GM21515 (cell line): ENCODE measurements around the gene BAIAP2.

ENCODE experiments used
- ATAC-seq: cut with Tn5 transposase; IDR thresholded peaks from one replicate; pipeline ENCODE4 v1.9.1; 2021; ENCODE audit not compliant: unreplicated experiment

The BAIAP2 gene

DNA sequence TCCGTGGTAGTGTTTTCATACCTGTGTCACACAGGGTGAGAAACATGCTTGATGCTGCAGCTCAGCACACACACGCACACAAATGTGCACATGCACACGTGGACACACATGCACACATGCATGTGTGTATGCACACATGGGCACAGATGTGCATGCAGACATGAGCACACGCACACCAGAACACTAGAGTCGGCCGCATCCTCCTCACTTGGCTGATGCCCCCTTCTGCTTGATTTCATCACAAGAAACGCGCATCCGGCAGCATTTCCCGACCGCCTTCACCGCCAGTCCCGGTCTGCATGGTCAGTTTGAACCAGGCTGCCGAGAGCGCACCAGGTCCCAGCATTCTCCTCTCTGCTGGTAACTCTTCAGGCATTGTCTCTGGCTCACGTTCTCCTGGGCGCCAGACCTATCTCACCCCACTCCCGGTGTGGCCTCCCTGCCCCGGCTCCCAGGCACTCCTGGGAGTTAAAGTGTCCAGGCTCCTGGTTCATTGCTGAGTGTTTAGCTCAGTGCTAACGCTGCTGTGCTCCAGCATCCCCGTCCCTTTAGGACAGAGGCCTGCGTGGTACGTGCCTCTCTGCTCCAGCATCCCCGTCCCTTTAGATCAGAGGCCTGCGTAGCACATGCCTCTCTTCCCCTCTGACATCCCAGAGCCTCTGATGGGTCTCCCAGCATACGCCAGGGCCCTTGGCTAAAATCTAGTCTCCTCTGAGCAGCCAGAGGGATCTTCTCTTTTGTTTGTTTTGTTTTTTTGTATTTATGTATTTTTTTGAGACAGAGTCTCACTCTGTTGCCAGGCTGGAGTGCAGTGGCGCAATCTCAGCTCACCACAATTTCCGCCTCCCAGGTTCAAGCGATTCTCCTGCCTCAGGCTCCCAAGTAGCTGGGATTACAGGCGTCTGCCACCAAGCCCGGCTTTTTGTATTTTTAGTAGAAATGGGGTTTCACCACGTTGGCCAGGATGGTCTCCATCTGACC, 16.0 kb downstream of the BAIAP2 start:
- no peak for ATAC-seq

DNA sequence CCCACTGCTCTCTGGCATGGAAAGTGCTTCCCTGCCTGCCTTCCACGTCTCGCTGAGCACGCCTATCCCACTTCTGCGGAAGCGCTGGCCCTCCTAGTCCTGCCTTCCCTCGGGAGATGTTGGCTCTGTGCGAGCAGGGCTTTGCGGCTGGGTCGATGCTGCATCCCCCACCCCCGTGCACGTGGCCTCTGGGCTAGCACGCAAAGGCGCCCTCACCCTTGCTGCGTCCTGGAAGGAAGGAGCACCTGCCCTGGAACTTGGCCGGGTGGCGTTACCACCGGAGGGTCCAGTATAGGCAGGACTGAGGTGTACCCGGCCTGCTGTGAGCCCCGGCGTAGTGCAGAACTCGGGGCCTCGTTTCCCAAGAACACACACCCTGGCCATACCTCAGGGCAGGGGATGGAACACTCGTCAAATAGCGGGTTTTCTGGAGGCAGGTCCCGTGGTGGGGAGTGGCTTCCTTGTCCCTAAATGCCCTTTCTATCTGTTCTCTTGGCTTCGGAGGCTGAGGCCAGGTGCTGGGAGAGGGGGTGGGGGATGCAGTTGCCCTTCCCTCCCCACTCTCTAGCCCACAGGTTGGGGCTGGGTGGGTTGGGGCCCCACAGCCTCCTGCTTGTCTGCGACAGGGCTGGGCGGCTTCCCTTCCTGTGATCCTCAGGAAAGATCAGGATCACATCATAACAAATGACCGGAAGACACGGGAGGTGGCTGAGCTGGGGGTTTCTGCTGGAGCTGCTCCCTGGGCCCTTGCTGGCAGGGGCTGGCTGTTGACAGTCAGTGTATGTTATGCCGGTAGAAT, 17.4 kb downstream of the BAIAP2 start:
- no peak for ATAC-seq

DNA sequence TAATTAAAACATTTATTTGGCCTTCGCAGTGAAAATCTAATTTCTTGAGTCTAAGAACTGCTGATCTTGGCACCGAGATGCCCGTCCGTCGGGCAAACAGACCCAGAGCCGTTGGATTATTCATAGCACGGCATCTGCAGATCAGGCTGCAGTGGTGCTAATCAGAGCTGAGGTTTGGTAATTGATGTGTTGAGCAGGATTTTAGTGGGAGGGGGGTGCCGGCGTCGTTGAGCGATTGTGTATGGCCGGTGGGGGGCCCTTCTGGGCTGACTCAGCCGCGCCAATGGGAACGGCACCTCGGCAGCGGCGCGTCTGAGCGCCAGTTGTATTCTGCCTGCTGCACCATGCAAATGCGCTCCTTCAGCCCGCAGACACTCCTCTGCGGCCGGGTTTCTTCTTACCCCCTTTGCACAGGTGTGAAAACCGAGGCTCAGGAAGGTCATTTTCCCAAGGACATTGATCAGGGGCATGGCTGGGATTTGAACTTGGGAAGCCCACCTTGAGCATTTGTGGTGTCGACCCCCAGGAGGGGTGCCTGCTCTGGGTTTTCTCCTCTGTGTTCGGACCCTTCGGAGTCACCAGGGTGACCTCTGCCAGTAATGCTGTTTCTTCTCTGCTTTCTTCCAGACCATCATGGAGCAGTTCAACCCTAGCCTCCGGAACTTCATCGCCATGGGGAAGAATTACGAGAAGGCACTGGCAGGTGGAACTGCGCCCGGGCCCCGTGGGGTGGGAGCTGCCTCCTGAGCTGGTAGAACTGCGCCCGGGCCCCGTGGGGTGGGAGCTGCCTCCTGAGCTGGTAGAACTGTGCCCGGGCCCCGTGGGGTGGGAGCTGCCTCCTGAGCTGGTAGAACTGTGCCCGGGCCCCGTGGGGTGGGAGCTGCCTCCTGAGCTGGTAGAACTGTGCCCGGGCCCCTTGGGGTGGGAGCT, 18.4 kb downstream of the BAIAP2 start:
- ATAC-seq, result no peak

DNA sequence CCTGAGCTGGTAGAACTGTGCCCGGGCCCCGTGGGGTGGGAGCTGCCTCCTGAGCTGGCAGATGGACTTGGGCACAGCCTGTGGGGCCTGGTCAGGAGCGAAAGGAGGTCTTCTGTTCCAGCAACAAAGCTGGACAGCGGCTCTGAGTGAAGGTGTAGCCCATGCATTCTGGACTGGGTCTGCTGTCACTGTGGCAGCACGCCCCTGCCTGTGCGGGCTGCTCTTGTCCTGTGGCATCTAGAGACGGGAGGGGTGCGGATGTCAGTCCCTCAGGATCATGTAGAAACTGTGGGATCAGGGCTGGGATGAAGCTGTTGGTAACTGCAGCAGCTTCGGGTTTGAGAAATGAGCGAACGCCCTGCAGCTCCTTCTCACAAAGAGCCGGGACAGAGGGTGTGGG, 19.4 kb downstream of the BAIAP2 start:
- no peak for ATAC-seq

DNA sequence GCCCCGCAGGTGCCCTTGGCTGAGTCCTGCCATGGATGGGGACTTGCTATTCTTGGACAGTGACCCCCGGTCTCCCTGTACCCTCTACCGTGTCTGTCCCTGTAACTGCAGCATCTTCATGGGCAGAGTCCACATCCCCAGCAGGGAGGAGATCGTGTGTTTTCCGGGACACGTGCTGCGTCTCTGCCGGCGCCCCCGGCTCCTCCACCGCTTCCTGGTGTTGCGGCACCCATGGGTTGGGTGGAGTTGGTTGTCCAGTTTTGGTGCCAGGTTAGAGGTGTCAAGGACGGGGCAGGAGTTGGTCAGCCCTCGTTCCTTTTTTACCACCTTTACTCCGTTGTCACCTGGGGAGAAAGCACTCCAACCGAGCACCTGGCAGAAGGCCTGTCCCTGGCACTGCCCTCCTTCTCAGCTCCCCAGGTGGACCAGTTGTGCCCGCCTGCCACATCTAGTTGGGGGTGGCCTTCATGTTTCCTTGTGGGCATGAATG, 20.0 kb downstream of the BAIAP2 start:
- no peak for ATAC-seq

DNA sequence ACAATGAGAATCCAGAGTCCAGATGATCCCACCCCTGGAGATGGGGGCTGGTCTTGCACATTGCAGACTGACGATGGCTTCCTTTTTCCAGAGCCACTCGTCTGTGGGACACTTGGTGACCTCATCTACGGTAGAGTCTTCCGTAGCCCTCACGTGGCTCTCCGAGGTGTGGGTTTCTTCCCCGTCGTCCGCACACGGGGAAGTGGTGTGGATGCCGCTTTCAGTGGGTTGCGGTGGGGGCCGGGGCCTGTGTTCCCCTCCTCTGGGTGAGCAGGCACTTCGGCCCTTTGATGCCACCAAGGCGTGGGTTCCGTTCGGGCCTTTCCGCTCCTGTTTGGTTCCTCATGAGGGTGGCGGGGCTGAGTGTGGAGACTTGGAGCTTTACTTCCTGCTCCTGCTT, 21.4 kb downstream of the BAIAP2 start:
- ATAC-seq, result no peak

DNA sequence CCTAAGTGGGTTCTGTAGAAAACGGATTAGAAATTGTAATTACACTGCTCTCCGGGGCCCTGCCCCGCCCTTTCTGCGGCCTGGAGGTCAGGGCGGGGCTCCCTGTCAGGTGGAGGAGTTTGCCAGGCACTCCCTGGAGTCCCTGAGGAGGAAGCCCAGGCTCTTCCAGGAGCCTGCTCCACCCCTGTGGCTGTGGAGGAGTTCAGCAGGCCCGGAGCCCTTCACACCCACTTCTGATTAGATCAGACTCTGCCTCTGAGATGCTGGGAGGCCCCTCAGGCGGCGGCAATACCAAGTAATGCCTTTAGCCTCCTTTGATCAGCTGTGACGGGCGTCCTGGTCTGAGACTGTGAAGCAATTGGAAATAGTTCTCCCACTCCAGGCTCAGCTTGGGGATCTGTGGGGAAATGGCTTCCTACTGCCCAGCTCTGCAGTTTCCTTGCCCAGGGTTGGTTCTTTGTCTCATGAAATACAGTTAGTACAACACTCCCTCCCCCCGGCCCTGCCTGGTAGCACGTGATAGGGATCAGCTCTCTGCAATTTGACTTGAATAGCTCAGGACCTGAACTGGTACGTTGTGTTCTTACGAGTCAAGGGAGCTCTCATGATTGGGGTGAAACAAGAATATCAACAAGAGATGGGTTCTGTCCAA, 22.3 kb downstream of the BAIAP2 start:
- no peak for ATAC-seq

DNA sequence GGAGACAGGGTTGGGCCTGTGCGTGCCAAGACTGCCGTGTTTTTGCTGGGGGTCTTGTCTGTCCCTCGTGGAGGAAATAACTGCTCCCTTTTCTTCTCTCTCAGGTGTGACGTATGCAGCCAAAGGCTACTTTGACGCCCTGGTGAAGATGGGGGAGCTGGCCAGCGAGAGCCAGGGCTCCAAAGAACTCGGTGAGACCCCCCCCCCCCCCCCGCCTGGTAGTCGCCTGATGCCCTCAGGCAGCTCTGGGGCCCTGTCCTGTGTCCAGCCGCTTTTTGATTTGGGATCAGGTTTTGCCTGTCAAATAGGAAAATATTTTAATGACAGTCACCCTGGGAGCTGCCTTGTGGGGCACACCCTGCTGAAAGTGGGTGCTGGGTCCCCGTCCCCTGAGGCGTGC, 22.8 kb downstream of the BAIAP2 start:
- no peak for ATAC-seq

DNA sequence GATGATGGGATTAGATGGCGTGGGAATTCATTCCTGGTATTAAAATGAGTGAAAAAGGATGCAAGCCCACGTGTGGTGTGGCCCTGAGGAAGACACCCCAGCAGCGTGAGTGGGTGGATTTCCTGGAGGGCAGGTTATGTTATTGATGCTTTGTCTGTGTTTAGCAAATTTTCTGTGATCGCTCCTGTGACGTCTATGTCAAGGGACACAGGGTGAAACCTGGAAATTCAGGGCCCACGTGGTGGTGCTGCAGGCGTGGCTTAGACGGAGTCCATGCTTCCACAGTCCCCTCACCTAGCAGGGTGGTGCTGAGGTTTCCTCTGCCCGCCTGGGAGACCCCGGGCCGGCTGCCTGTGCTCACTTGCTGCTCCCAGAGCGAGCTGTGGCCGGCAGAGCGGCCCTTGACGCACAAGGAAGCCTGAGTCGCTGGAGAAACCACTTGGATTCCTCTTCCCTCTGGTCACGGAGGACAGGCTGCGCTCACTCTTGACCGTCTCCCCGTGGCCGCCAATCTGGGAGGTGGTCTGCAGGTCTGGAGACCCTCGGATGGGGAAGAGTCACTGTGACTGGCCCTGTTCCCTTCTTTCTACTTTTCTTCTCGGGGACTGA, 23.4 kb downstream of the BAIAP2 start:
- no peak for ATAC-seq

DNA sequence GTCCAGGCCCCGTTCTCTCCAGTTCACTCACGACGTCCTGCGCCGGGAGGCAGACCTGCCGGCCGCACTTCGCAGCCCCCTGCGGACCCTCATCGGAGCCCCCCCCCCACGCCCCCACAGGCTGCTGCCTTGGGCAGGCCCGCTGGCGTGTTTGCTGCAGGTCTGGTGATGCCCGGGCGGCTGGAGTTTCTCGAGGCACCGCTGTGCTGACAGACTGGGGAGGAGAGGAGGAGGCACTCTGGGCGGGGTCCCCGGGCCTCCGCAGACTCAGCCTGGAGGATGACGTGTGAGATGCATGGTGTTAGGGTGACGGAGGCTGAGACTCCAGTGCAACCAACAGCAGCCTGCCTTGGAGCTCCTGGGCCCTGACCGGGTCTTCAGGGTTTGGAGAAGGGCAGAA, 24.1 kb downstream of the BAIAP2 start:
- no peak for ATAC-seq

DNA sequence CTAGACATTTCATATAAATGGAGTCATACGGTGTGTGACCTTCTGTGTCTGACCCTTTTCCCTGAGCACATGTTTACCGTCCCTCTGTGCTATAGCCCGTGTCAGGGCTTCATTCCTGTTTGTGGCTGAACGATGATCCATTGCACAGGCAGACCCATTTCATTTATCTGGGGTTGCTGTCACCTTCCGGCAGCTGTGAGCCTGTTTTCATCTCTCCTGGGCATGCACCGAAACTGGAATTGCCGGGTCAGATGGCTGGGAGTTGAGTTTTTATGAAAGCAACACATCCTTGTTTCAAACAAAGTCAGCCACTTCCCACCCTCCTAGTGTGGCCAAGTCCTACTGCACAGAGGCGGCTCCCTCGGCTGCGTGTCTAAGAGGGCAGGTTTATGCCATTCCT, 25.5 kb downstream of the BAIAP2 start:
- ATAC-seq, result no peak

DNA sequence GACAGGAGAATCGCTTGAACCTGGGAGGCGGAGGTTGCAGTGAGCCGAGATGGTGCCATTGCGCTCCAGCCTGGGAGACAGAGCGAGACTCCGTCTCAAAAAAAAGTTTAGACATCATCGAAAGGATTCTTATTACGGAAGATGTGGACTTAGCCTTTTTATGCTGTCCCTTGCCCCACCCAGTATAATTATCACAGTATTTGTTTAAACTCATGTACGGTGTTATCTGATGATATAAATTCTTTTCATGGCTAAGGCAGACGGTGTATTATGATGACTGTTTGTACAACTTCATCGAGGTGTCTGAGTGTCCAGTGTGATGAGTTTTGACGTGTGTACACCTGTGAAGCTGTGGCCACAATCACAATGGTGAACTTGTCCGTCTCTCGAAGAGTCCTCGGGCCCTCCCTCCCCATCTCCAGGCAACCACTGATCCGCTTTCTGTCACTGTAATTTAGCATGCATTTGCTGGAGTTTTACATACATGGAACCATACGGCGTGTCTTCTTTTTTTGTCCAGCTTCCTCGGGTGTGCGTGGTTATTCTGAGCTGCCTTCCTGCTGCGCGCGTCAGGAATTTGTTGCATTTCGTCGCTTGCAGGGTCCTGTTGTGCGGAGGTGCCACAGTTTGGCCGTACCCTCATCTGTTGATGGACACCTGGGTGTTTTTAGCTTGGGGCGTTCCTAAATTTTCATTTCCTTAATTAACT, 26.2 kb downstream of the BAIAP2 start:
- ATAC-seq, result no peak

DNA sequence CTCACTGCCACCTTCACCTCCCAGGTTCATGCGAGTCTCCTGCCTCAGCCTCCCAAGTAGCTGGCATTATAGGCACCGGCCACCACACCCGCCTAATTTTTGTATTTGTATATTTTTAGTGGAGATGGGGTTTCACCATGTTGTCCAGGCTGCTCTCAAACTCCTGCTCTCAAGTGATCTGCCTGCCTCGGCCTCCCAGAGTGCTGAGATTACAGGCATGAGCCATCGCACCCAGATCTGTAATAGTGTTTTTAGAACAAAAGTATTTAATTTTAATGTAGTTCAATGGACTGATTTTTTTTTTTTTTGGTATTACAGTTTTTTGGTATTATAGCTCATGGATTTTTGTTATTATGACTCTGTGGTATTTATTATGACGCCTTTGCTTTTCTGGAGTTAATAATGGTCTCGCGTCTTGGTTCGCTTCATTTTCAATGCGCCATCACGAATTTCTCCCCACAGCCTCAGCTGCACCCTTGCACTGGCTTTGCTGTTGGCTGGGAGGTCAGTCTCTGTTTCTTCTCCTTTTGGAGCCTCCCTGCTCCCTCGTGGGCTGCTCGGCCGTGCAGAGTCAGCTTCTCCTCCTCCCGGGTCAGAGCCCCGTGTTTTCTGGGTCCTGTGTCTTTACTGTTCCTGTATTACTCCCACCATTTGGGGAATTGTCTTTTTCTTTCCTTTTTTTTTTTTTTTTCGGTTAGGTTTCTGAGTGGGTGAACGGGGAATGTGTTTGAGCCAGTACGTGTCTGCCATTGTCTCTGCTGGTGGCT, 27.2 kb downstream of the BAIAP2 start:
- ATAC-seq, result no peak

DNA sequence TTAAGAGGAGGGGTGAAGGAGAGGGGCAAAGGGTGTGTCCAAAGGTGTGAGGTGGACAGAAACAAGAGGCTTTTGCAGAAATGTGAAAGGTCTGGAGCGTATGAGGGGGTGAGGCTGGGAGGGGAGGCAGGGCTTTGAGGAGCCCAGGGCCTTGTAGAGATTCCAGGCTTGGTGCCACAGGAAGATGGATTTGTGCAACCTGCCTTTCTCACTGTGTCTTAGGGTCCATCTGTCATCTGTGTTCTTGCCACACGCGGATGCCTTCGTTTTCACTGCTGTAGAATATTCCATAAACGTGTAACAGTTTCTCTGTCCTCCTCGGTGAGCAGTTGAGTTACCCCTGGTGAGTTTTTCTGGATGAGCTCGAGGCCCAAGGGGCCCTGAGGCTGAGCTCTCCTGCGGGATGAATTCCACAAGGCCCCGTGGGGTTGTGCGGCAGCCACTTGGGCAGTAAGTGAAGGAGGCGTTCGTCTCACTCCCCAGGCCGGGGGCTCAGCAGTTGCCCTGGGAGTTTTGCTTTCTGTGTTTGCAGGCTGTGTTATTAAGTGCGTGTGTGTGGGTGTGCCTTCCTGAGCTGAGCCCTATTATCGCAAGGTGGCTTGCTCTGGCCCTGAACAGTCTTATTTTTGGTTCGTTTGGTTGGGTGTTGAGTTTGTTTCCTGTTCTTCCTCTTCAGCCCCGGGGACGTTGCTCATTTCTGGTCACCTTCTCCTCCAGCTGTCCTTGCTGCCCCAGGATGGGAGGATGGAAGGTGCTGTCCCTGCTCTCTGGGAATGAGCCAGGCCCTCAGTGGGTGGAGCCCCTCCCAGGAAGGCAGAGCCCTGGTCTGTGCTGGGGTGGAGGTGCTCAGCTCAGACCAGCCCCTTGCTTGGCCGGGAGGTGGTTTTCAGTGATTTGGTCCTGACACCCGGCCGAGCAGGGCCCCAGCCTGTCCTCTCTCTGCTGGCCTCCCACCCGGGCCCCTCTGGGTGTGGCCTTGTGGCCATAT, 28.4 kb downstream of the BAIAP2 start:
- ATAC-seq, result no peak

DNA sequence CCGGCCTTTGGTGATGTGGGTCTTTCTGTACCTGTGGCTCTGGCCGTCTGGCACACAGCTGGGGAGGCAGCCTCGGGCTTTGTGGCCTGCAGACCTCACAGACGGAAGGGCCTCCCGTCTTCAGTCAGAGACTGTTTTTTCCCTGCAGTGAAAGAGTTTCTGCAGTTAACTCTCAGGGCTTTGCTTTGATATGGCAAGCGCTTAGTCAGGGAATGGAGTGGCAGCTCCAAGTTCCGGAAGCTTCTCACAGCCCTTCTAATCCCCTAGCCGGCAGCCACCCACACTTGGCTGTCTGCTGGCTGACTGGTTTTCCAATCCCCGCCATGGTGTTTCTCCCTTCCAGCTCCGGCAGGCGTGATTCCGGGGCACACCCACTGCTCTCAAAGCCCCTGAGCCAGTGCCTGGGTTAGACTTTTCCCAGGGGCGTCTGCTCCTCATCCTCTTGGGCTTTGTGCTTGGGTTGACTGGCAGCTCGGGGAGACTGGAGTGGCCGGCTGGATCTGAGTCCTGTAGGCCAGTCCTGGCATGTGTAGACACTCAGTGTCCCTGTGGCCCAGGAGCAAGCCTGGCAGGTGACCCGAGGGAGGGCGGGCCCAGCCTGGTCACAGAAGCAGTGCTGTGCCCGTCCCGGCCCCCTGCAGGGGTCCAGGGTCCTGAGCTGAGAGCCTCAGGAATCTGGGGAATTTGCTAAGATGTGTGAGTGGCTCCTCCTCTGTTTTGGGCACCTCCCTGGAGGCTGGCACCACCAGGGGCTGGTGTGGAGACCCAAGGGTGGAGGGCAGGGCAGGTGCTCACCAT, 29.9 kb downstream of the BAIAP2 start:
- no peak for ATAC-seq

DNA sequence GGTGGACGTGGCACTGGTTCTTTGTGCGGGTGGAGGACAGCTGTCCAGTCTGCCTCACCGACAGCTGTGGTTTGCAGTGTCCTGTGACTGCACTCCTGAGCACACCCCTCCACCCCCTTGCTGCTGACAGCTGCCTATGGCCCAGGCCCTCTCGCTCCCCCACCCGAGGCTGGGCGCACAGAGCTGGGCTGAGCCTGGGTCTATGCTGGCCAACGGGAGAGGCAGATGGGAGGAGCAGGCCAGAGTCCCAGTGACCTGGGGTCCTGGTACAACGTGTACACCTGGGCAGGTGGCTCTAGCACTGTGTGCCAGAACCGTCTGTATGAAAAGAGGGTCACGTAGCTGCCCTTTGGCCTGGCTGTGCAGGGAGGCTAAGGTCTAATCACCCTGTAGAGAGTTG, 30.5 kb downstream of the BAIAP2 start:
- ATAC-seq, result no peak

DNA sequence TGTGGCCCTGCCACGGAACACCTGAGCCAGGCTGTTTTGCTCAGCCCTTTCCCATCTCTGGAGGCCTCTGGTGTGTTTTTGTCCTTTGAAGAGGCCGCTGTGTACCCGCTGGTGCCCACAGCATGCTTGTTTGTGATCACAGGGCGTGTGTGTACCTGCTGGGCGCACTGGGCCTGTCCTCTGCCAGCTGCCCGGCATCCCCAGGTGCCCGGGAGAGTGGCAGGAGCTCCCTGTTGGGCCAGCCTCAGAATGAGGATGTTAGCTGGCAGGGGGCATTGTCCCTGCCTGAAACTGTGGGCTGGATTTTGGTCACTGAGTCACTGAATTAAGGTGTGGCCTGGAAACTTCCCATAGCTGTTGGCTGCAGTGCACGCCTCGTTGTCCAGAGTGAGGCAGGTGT, 31.1 kb downstream of the BAIAP2 start:
- ATAC-seq, result no peak
